SK-N-SH treated with all-trans-retinoic acid at 6 μM for 48 hours (cell line): ENCODE data around the gene ATN1.

Source experiments
- ATAC-seq: fragments of 200-7000 bp; cut with Tn5 transposase; 3 replicates; pipeline ENCODE4 v1.9.1; 2020; ENCODE audit warnings: mild to moderate bottlenecking, moderate library complexity
- ARNTL ChIP-seq: fragments of 450-650 bp; formaldehyde crosslinking; IDR thresholded peaks from 2 replicates; pipeline ENCODE4 v1.5.0; 2020; ENCODE audit warnings: low read depth, mild to moderate bottlenecking, moderate library complexity, borderline replicate concordance
- BACH2 ChIP-seq: fragments of 250-450 bp; sonication (Bioruptor Pico); IDR thresholded peaks from 2 replicates; pipeline ENCODE4 v1.9.0; 2021; ENCODE audit warnings: mild to moderate bottlenecking, borderline replicate concordance
- CSDC2 ChIP-seq: fragments of 250-450 bp; sonication (Bioruptor Pico); IDR thresholded peaks from 2 replicates; pipeline ENCODE4 v1.5.0; 2020; ENCODE audit warnings: mild to moderate bottlenecking, moderate library complexity
- ESRRG ChIP-seq: fragments of 250-450 bp; sonication (Bioruptor Pico); IDR thresholded peaks from 2 replicates; pipeline ENCODE4 v1.6.1; 2021; ENCODE audit warnings: mild to moderate bottlenecking
- GLIS3 ChIP-seq: fragments of 250-450 bp; sonication (Bioruptor Pico); IDR thresholded peaks from 2 replicates; pipeline ENCODE4 v1.5.0; 2020; ENCODE audit warnings: mild to moderate bottlenecking, moderate library complexity
- OSR1 ChIP-seq: fragments of 250-450 bp; sonication (Bioruptor Pico); IDR thresholded peaks from 2 replicates; pipeline ENCODE4 v1.8.0; 2022; ENCODE audit warnings: moderate library complexity, mild to moderate bottlenecking, inconsistent platforms
- PPARA ChIP-seq: fragments of 250-450 bp; sonication (Bioruptor Pico); IDR thresholded peaks from 2 replicates; pipeline ENCODE4 v1.5.0; 2020; ENCODE audit warnings: mild to moderate bottlenecking, borderline replicate concordance
- RARB ChIP-seq: fragments of 250-450 bp; sonication (Bioruptor Pico); IDR thresholded peaks from 2 replicates; pipeline ENCODE4 v1.8.0; 2021; ENCODE audit warnings: mild to moderate bottlenecking, moderate library complexity
- SNAI2 ChIP-seq: fragments of 250-450 bp; sonication (Bioruptor Pico); IDR thresholded peaks from 2 replicates; pipeline ENCODE4 v1.5.0; 2020; ENCODE audit warnings: mild to moderate bottlenecking, moderate library complexity
- TCF4 ChIP-seq: fragments of 250-450 bp; sonication (Bioruptor Pico); IDR thresholded peaks from 2 replicates; pipeline ENCODE4 v1.8.0; 2021; ENCODE audit warnings: mild to moderate bottlenecking, moderate library complexity, borderline replicate concordance
- TOX ChIP-seq: fragments of 250-450 bp; sonication (Bioruptor Pico); IDR thresholded peaks from 2 replicates; pipeline ENCODE4 v1.8.0; 2021; ENCODE audit warnings: mild to moderate bottlenecking, moderate library complexity, borderline replicate concordance
- ZC3H10 ChIP-seq: fragments of 250-450 bp; sonication (Bioruptor Pico); IDR thresholded peaks from 2 replicates; pipeline ENCODE4 v1.5.1; 2021; ENCODE audit warnings: mild to moderate bottlenecking, moderate library complexity
- ZFP3 ChIP-seq: fragments of 250-450 bp; sonication (Bioruptor Pico); IDR thresholded peaks from 2 replicates; pipeline ENCODE4 v1.5.0; 2020; ENCODE audit warnings: mild to moderate bottlenecking, moderate library complexity
- ZFP30 ChIP-seq: fragments of 450-650 bp; formaldehyde crosslinking; IDR thresholded peaks from 2 replicates; pipeline ENCODE4 v1.5.0; 2022; ENCODE audit warnings: mild to moderate bottlenecking, moderate library complexity
- ZNF565 ChIP-seq: fragments of 450-650 bp; formaldehyde crosslinking; conservative IDR thresholded peaks from 2 replicates; pipeline ENCODE4 v1.5.0; 2020; ENCODE audit warnings: low read depth, mild to moderate bottlenecking, moderate library complexity
- ZNF70 ChIP-seq: fragments of 450-650 bp; formaldehyde crosslinking; IDR thresholded peaks from 2 replicates; pipeline ENCODE4 v1.5.0; 2020; ENCODE audit warnings: mild to moderate bottlenecking, moderate library complexity
- ZNF8 ChIP-seq: fragments of 450-650 bp; formaldehyde crosslinking; IDR thresholded peaks from 2 replicates; pipeline ENCODE4 v1.5.0; 2020; ENCODE audit warnings: mild to moderate bottlenecking, moderate library complexity
- TF ChIP-seq, protein P1 (sequence below): fragments of 250-450 bp; sonication (Bioruptor Pico); IDR thresholded peaks from 2 replicates; pipeline ENCODE4 v1.8.0; 2021; ENCODE audit warnings: low read depth, mild to moderate bottlenecking, moderate library complexity, borderline replicate concordance
- TF ChIP-seq, protein P2 (sequence below): fragments of 250-450 bp; sonication (Bioruptor Pico); IDR thresholded peaks from 2 replicates; pipeline ENCODE4 v1.5.1; 2021; ENCODE audit warnings: mild to moderate bottlenecking, moderate library complexity
- TF ChIP-seq, protein P3 (sequence below): fragments of 250-450 bp; sonication (Bioruptor Pico); IDR thresholded peaks from 2 replicates; pipeline ENCODE4 v1.5.0; 2020; ENCODE audit warnings: mild to moderate bottlenecking, moderate library complexity
- TF ChIP-seq, protein P4 (sequence below): fragments of 250-450 bp; sonication (Bioruptor Pico); IDR thresholded peaks from 2 replicates; pipeline ENCODE4 v1.8.0; 2020; ENCODE audit warnings: mild to moderate bottlenecking, moderate library complexity, borderline replicate concordance

ATN1 gene

DNA sequence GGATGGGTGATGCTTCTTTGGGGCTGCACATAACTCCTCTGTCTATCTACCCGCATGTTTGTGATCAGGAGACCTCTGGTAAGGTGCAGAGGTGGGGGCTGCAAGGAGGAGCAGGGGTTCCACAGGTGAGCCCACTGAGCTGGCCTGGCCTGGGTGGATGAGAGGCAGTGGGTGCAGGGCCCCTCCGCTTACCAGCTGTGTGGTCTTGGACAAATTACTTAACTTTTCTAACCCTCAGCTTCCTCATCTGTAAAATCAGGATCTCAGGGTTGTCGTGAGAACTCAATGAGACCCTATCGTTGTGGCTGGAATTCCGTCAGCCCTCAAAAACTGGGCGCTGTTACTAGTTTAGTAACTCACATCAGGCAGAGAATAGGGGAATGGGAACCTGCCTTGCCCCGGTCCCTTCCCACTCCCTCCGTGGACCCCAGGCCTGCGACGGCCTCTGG is 30.9 kb downstream of the ATN1 start (continued):
- TF ChIP-seq, protein P1, sequence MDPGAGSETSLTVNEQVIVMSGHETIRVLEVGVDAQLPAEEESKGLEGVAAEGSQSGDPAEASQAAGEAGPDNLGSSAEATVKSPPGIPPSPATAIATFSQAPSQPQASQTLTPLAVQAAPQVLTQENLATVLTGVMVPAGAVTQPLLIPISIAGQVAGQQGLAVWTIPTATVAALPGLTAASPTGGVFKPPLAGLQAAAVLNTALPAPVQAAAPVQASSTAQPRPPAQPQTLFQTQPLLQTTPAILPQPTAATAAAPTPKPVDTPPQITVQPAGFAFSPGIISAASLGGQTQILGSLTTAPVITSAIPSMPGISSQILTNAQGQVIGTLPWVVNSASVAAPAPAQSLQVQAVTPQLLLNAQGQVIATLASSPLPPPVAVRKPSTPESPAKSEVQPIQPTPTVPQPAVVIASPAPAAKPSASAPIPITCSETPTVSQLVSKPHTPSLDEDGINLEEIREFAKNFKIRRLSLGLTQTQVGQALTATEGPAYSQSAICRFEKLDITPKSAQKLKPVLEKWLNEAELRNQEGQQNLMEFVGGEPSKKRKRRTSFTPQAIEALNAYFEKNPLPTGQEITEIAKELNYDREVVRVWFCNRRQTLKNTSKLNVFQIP (CRISPR knock-in tag) = no peak
- TF ChIP-seq ZC3H10 (CRISPR knock-in tag) (no peak), ZNF70 (CRISPR knock-in tag) (no peak), ZNF565 (CRISPR knock-in tag) (no peak), GLIS3 (CRISPR knock-in tag) (no peak)
- TF ChIP-seq, protein P2, sequence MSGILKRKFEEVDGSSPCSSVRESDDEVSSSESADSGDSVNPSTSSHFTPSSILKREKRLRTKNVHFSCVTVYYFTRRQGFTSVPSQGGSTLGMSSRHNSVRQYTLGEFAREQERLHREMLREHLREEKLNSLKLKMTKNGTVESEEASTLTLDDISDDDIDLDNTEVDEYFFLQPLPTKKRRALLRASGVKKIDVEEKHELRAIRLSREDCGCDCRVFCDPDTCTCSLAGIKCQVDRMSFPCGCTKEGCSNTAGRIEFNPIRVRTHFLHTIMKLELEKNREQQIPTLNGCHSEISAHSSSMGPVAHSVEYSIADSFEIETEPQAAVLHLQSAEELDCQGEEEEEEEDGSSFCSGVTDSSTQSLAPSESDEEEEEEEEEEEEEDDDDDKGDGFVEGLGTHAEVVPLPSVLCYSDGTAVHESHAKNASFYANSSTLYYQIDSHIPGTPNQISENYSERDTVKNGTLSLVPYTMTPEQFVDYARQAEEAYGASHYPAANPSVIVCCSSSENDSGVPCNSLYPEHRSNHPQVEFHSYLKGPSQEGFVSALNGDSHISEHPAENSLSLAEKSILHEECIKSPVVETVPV (CRISPR knock-in tag) = no peak

DNA sequence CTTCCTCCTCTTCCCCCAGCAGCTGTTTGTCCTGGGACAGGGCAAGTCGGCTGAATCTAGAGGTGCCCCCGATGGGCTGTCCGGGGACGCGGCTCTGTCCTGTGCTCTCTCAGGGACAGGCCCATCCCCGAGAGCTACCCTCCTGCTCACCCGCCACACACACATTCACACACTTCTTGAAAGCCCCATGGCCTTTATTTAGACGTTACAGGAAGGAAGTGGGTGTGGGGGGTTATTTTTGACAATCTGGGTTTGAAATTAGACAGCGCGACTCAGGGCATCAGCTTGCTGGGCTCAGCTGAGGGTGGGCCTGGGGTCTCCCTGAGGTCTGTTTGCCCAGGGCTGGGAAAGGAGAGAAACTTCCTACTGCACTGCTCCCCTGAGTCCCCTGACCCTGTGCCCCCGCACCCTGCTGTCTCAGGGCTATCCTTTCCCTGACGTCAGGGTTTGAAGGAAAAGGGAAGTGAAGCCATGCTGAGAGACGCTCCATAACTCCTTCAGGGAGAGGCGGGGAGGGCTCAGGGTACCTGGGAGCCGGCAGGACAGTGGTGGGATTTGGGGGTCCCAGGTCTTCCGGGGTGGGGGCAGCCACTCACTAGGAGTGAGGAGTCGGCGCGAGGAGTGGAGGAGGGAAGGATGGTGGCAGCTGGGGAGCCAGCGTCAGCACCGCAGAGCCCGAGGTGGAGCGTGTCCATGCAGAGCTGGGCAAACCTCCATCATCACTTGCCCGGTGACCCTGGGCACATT is 31.5 kb downstream of the ATN1 start:
- TF ChIP-seq PPARA (CRISPR knock-in tag) (no peak), ZFP3 (no peak), TCF4 (no peak), OSR1 (CRISPR knock-in tag) (no peak), BACH2 (no peak)
- ATAC-seq = no peak

DNA sequence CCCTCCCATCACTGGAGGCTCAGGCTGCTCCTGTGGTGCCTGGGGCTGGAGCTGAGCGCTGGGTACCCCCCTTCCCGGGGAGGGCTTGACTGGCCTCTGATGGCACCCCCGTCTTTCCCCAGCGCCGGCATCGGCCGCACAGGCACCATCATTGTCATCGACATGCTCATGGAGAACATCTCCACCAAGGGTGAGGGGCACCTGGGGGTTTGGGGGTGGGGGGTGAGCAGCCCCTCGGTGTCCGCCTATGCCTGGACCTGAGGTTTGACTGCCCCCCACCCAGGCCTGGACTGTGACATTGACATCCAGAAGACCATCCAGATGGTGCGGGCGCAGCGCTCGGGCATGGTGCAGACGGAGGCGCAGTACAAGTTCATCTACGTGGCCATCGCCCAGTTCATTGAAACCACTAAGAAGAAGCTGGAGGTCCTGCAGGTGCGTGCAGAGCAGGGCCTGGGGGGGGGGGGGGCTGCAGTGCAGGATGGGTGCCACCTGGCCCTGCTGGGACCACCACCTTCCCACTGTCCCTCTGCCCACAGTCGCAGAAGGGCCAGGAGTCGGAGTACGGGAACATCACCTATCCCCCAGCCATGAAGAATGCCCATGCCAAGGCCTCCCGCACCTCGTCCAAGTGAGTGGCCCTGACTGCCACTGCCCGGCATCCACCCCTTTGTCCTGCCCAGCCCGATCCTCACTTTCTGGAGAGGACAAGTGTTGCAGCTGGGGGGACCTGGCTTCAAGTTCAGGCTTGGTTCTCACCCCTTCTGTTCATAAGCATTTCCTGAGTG is 32.2 kb downstream of the ATN1 start:
- TF ChIP-seq ZNF565 (CRISPR knock-in tag) (no peak), ZFP30 (CRISPR knock-in tag) (no peak), TCF4 (no peak), CSDC2 (no peak), ARNTL (CRISPR knock-in tag) (no peak), SNAI2 (CRISPR knock-in tag) (no peak), RARB (CRISPR knock-in tag) (no peak), ZNF70 (CRISPR knock-in tag) (no peak), BACH2 (no peak), ESRRG (CRISPR knock-in tag) (no peak), ZC3H10 (CRISPR knock-in tag) (no peak)
- TF ChIP-seq, protein P2 (CRISPR knock-in tag) = no peak
- TF ChIP-seq, protein P3, sequence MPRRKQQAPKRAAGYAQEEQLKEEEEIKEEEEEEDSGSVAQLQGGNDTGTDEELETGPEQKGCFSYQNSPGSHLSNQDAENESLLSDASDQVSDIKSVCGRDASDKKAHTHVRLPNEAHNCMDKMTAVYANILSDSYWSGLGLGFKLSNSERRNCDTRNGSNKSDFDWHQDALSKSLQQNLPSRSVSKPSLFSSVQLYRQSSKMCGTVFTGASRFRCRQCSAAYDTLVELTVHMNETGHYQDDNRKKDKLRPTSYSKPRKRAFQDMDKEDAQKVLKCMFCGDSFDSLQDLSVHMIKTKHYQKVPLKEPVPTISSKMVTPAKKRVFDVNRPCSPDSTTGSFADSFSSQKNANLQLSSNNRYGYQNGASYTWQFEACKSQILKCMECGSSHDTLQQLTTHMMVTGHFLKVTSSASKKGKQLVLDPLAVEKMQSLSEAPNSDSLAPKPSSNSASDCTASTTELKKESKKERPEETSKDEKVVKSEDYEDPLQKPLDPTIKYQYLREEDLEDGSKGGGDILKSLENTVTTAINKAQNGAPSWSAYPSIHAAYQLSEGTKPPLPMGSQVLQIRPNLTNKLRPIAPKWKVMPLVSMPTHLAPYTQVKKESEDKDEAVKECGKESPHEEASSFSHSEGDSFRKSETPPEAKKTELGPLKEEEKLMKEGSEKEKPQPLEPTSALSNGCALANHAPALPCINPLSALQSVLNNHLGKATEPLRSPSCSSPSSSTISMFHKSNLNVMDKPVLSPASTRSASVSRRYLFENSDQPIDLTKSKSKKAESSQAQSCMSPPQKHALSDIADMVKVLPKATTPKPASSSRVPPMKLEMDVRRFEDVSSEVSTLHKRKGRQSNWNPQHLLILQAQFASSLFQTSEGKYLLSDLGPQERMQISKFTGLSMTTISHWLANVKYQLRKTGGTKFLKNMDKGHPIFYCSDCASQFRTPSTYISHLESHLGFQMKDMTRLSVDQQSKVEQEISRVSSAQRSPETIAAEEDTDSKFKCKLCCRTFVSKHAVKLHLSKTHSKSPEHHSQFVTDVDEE = no peak
- no peak for ATAC-seq

DNA sequence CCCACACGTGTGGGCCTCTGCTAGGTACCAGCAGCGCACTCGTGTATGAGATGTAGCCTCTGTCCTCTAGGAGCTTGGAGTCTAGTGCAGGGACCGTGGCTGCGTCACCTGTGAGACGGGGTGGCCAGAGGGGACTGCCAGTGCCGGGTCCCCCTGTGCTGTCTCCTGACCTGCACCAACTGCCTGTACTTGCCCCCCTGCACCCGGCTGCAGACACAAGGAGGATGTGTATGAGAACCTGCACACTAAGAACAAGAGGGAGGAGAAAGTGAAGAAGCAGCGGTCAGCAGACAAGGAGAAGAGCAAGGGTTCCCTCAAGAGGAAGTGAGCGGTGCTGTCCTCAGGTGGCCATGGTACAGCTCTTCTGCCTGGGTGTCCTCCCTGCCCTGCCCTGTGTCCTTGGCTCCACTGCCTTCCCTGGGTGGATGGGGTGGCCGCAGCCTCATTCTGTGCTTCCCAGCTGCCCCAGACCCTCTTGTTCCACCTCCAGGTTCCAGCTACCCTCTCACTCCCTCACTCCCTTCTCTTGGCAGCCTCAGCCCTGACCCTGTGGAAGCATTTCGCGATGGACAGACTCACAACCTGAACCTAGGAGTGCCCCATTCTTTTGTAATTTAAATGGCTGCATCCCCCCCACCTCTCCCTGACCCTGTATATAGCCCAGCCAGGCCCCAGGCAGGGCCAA is 33.0 kb downstream of the ATN1 start:
- peak; percentile 36 for ATAC-seq
- TF ChIP-seq TOX (CRISPR knock-in tag) (no peak), SNAI2 (CRISPR knock-in tag) (no peak), GLIS3 (CRISPR knock-in tag) (no peak), ZFP30 (CRISPR knock-in tag) (no peak), CSDC2 (no peak), PPARA (CRISPR knock-in tag) (no peak), TCF4 (no peak), ZNF70 (CRISPR knock-in tag) (no peak), ZFP3 (no peak), BACH2 (no peak), ARNTL (CRISPR knock-in tag) (no peak), ZNF8 (CRISPR knock-in tag) (no peak)
- TF ChIP-seq, protein P4, sequence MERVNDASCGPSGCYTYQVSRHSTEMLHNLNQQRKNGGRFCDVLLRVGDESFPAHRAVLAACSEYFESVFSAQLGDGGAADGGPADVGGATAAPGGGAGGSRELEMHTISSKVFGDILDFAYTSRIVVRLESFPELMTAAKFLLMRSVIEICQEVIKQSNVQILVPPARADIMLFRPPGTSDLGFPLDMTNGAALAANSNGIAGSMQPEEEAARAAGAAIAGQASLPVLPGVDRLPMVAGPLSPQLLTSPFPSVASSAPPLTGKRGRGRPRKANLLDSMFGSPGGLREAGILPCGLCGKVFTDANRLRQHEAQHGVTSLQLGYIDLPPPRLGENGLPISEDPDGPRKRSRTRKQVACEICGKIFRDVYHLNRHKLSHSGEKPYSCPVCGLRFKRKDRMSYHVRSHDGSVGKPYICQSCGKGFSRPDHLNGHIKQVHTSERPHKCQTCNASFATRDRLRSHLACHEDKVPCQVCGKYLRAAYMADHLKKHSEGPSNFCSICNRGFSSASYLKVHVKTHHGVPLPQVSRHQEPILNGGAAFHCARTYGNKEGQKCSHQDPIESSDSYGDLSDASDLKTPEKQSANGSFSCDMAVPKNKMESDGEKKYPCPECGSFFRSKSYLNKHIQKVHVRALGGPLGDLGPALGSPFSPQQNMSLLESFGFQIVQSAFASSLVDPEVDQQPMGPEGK (CRISPR knock-in tag) = no peak
- TF ChIP-seq, protein P2 (CRISPR knock-in tag) = no peak
